T follicular helper cell (primary cell): ENCODE data around the gene SMCO1.
"Not testable (repeated sequence)": the region's sequence is repeated elsewhere in the genome, so short reads cannot be mapped to it uniquely, and the experiment has no call there.

Source experiments
- DNase-seq: peaks from one replicate; pipeline ENCODE4 v3.0.0-alpha.2; 2020; ENCODE audit warnings: low read depth
- total RNA-seq, 2 experiments: gene quantifications; one replicate each; lab custom pipeline; 2026; lab: John Stamatoyannopoulos, UW

Gene SMCO1
- total RNA-seq = 0 to 0.06 reads per million in 2 experiments

- no peak for DNase-seq
These were observed at the start of gene SMCO1 for GRCh38 chr3:196514913-196515621. Gene SMCO1, minus strand, starts transcription at chr3:196515346. Its CDS starts 137 bp downstream, at chr3:196515209.

- DNase-seq = peak; percentile 14
These were observed 48.6 kb upstream of the SMCO1 start for GRCh38 chr3:196563721-196564225.

GRCh38 chr3:196559826-196560225 lies 44.7 kb upstream of the SMCO1 start:
- no peak for DNase-seq

- no peak for DNase-seq
These were observed 43.3 kb upstream of the SMCO1 start for GRCh38 chr3:196558476-196558875.

- DNase-seq = no peak
These were observed 42.1 kb upstream of the SMCO1 start for GRCh38 chr3:196557236-196557635.

GRCh38 chr3:196555295-196555694 lies 40.1 kb upstream of the SMCO1 start:
- DNase-seq = no peak

- DNase-seq = no peak
These were observed 39.1 kb upstream of the SMCO1 start for GRCh38 chr3:196554205-196554604.

- no peak for DNase-seq
These were observed 38.4 kb upstream of the SMCO1 start for GRCh38 chr3:196553551-196553950.

- no peak for DNase-seq
These were observed 37.1 kb upstream of the SMCO1 start for GRCh38 chr3:196552253-196552652.

GRCh38 chr3:196550172-196550571 lies 35.0 kb upstream of the SMCO1 start:
- not testable (repeated sequence) for DNase-seq

GRCh38 chr3:196549312-196549711 lies 34.2 kb upstream of the SMCO1 start:
- DNase-seq = not testable (repeated sequence)

- no peak for DNase-seq
These were observed 31.9 kb upstream of the SMCO1 start for GRCh38 chr3:196547067-196547466.

- no peak for DNase-seq
These were observed 31.4 kb upstream of the SMCO1 start for GRCh38 chr3:196546537-196546936.

- DNase-seq = no peak
These were observed 29.4 kb upstream of the SMCO1 start for GRCh38 chr3:196544491-196544992.

GRCh38 chr3:196541684-196542445 lies 26.7 kb upstream of the SMCO1 start:
- DNase-seq = no peak

GRCh38 chr3:196537319-196537984 lies 22.3 kb upstream of the SMCO1 start:
- DNase-seq = peak; percentile 51

- no peak for DNase-seq
These were observed 18.1 kb upstream of the SMCO1 start for GRCh38 chr3:196533260-196533681.

- DNase-seq = no peak
These were observed 16.3 kb upstream of the SMCO1 start for GRCh38 chr3:196531418-196531817.

- DNase-seq = peak; percentile 25
These were observed 13.6 kb upstream of the SMCO1 start for GRCh38 chr3:196528639-196529233.

- no peak for DNase-seq
These were observed 10.0 kb upstream of the SMCO1 start for GRCh38 chr3:196525141-196525540.

- no peak for DNase-seq
These were observed 9.4 kb upstream of the SMCO1 start for GRCh38 chr3:196524527-196524926.

- no peak for DNase-seq
These were observed 8.7 kb upstream of the SMCO1 start for GRCh38 chr3:196523841-196524240.
